ENCODE results near the gene PCDHB15. TPM values are rescaled to one million over a fixed set of nuclear protein-coding genes. Genes with fewer than 3 reads are reported as not detected.

The PCDHB15 gene
- total RNA-seq (2022; extraction: Qiagen RNA extraction; ENCODE audit: low read depth), result 0.09 to 0.14 TPM in 2 of 5 replicates, not detected in the others

GRCh38 chr5:141245250-141245717 is at the start of gene PCDHB15:
Gene PCDHB15, plus strand, starts transcription at chr5:141245395. Its CDS starts 184 bp downstream, at chr5:141245579.

GRCh38 chr5:141199359-141200235 is 45.6 kb upstream of the PCDHB15 start, which contains the start of gene PCDHB11:
Gene PCDHB11, plus strand, starts transcription at chr5:141199627. Its CDS starts 148 bp downstream, at chr5:141199775.

GRCh38 chr5:141208478-141208877 is 36.7 kb upstream of the PCDHB15 start, which contains the start of gene PCDHB12:
Gene PCDHB12, plus strand, starts transcription at chr5:141208719. Its CDS starts 189 bp downstream, at chr5:141208908.

GRCh38 chr5:141213656-141214339 is 31.4 kb upstream of the PCDHB15 start, which contains the start of gene PCDHB13:
Gene PCDHB13, plus strand, starts transcription at chr5:141213919. Its CDS starts 205 bp downstream, at chr5:141214124.

GRCh38 chr5:141223112-141223783 is 21.9 kb upstream of the PCDHB15 start, which contains the start of gene PCDHB14:
Gene PCDHB14, plus strand, starts transcription at chr5:141223343. Its CDS starts 163 bp downstream, at chr5:141223506.

Other genes starting within 250 kb of the PCDHB15 start
- gene PCDHB1, start 194.0 kb upstream of the PCDHB15 start, total RNA-seq (2022; extraction: Qiagen RNA extraction; ENCODE audit: low read depth), result not detected in 5 replicates
- gene PCDHB2, start 150.8 kb upstream of the PCDHB15 start, total RNA-seq (2022; extraction: Qiagen RNA extraction; ENCODE audit: low read depth), result 2.7 to 4.5 TPM (median 3.1 TPM) in 5 replicates
- gene PCDHB3, start 144.9 kb upstream of the PCDHB15 start, total RNA-seq (2022; extraction: Qiagen RNA extraction; ENCODE audit: low read depth), result 0.09 TPM in 1 of 5 replicates, not detected in the others
- gene PCDHB4, start 123.6 kb upstream of the PCDHB15 start, total RNA-seq (2022; extraction: Qiagen RNA extraction; ENCODE audit: low read depth), result 0.06 to 0.12 TPM (median 0.09 TPM) in 4 of 5 replicates, not detected in the other
- 1.2 to 2.1 TPM (median 1.4 TPM) in 5 replicates for gene PCDHB5, start 110.2 kb upstream of the PCDHB15 start, total RNA-seq (2022; extraction: Qiagen RNA extraction; ENCODE audit: low read depth)
- gene PCDHB6, start 95.3 kb upstream of the PCDHB15 start, total RNA-seq (2022; extraction: Qiagen RNA extraction; ENCODE audit: low read depth), result 0.62 to 1.1 TPM (median 0.85 TPM) in 5 replicates
- 0.06 TPM in 1 of 5 replicates, not detected in the others for gene PCDHB7, start 72.8 kb upstream of the PCDHB15 start, total RNA-seq (2022; extraction: Qiagen RNA extraction; ENCODE audit: low read depth)
- gene PCDHB8, start 67.6 kb upstream of the PCDHB15 start, total RNA-seq (2022; extraction: Qiagen RNA extraction; ENCODE audit: low read depth), result 0.20 to 0.40 TPM (median 0.37 TPM) in 4 of 5 replicates, not detected in the other
- gene PCDHB16, start 63.0 kb upstream of the PCDHB15 start, total RNA-seq (2022; extraction: Qiagen RNA extraction; ENCODE audit: low read depth), result 0.05 to 0.11 TPM (median 0.05 TPM) in 3 of 5 replicates, not detected in the others
- not detected in 5 replicates for gene PCDHB9, start 58.2 kb upstream of the PCDHB15 start, total RNA-seq (2022; extraction: Qiagen RNA extraction; ENCODE audit: low read depth)
- not detected in 5 replicates for gene PCDHB10, start 53.0 kb upstream of the PCDHB15 start, total RNA-seq (2022; extraction: Qiagen RNA extraction; ENCODE audit: low read depth)
- 0.05 to 0.20 TPM (median 0.08 TPM) in 4 of 5 replicates, not detected in the other for gene PCDHB11, start 45.8 kb upstream of the PCDHB15 start, total RNA-seq (2022; extraction: Qiagen RNA extraction; ENCODE audit: low read depth)
- not detected in 5 replicates for gene PCDHB12, start 36.7 kb upstream of the PCDHB15 start, total RNA-seq (2022; extraction: Qiagen RNA extraction; ENCODE audit: low read depth)
- 0.06 to 0.20 TPM (median 0.08 TPM) in 4 of 5 replicates, not detected in the other for gene PCDHB13, start 31.5 kb upstream of the PCDHB15 start, total RNA-seq (2022; extraction: Qiagen RNA extraction; ENCODE audit: low read depth)
- gene PCDHB14, start 22.1 kb upstream of the PCDHB15 start, total RNA-seq (2022; extraction: Qiagen RNA extraction; ENCODE audit: low read depth), result 0.11 to 0.13 TPM in 2 of 5 replicates, not detected in the others
- gene SLC25A2, start 58.7 kb downstream of the PCDHB15 start, total RNA-seq (2022; extraction: Qiagen RNA extraction; ENCODE audit: low read depth), result not detected in 5 replicates
- 59.2 to 89.1 TPM (median 72.2 TPM) in 5 replicates for gene TAF7, start 75.4 kb downstream of the PCDHB15 start, total RNA-seq (2022; extraction: Qiagen RNA extraction; ENCODE audit: low read depth)
- 0.22 to 0.40 TPM (median 0.30 TPM) in 5 replicates for gene PCDHGA1, start 85.1 kb downstream of the PCDHB15 start, total RNA-seq (2022; extraction: Qiagen RNA extraction; ENCODE audit: low read depth)
- 0.37 to 0.79 TPM (median 0.54 TPM) in 5 replicates for gene PCDHGA2, start 93.4 kb downstream of the PCDHB15 start, total RNA-seq (2022; extraction: Qiagen RNA extraction; ENCODE audit: low read depth)
- not detected in 5 replicates for gene PCDHGA3, start 98.4 kb downstream of the PCDHB15 start, total RNA-seq (2022; extraction: Qiagen RNA extraction; ENCODE audit: low read depth)
- 1.1 to 1.9 TPM (median 1.8 TPM) in 5 replicates for gene PCDHGB1, start 104.7 kb downstream of the PCDHB15 start, total RNA-seq (2022; extraction: Qiagen RNA extraction; ENCODE audit: low read depth)
- 0.11 to 0.23 TPM (median 0.17 TPM) in 5 replicates for gene PCDHGA4, start 109.6 kb downstream of the PCDHB15 start, total RNA-seq (2022; extraction: Qiagen RNA extraction; ENCODE audit: low read depth)
- 0.11 to 0.17 TPM (median 0.15 TPM) in 3 of 5 replicates, not detected in the others for gene PCDHGB2, start 114.6 kb downstream of the PCDHB15 start, total RNA-seq (2022; extraction: Qiagen RNA extraction; ENCODE audit: low read depth)
- gene PCDHGA5, start 118.8 kb downstream of the PCDHB15 start, total RNA-seq (2022; extraction: Qiagen RNA extraction; ENCODE audit: low read depth), result 0.09 to 0.21 TPM (median 0.18 TPM) in 5 replicates
- 0.12 to 0.29 TPM (median 0.27 TPM) in 5 replicates for gene PCDHGB3, start 124.8 kb downstream of the PCDHB15 start, total RNA-seq (2022; extraction: Qiagen RNA extraction; ENCODE audit: low read depth)
- 0.05 to 0.29 TPM (median 0.20 TPM) in 5 replicates for gene PCDHGA6, start 128.5 kb downstream of the PCDHB15 start, total RNA-seq (2022; extraction: Qiagen RNA extraction; ENCODE audit: low read depth)
- gene PCDHGA7, start 137.3 kb downstream of the PCDHB15 start, total RNA-seq (2022; extraction: Qiagen RNA extraction; ENCODE audit: low read depth), result 0.77 to 1.0 TPM (median 0.98 TPM) in 5 replicates
- gene PCDHGB4, start 142.3 kb downstream of the PCDHB15 start, total RNA-seq (2022; extraction: Qiagen RNA extraction; ENCODE audit: low read depth), result 0.74 to 1.1 TPM (median 0.90 TPM) in 5 replicates
- gene PCDHGA8, start 147.2 kb downstream of the PCDHB15 start, total RNA-seq (2022; extraction: Qiagen RNA extraction; ENCODE audit: low read depth), result 0.02 to 0.06 TPM (median 0.04 TPM) in 3 of 5 replicates, not detected in the others
- gene PCDHGB5, start 152.6 kb downstream of the PCDHB15 start, total RNA-seq (2022; extraction: Qiagen RNA extraction; ENCODE audit: low read depth), result 1.9 to 2.5 TPM (median 2.1 TPM) in 5 replicates
- 0.09 TPM in 1 of 5 replicates, not detected in the others for gene PCDHGA9, start 157.4 kb downstream of the PCDHB15 start, total RNA-seq (2022; extraction: Qiagen RNA extraction; ENCODE audit: low read depth)
- gene PCDHGB6, start 162.6 kb downstream of the PCDHB15 start, total RNA-seq (2022; extraction: Qiagen RNA extraction; ENCODE audit: low read depth), result 0.07 to 0.12 TPM (median 0.08 TPM) in 4 of 5 replicates, not detected in the other
- gene PCDHGA10, start 167.6 kb downstream of the PCDHB15 start, total RNA-seq (2022; extraction: Qiagen RNA extraction; ENCODE audit: low read depth), result not detected in 5 replicates
- 0.05 to 0.08 TPM (median 0.06 TPM) in 3 of 5 replicates, not detected in the others for gene PCDHGB7, start 172.3 kb downstream of the PCDHB15 start, total RNA-seq (2022; extraction: Qiagen RNA extraction; ENCODE audit: low read depth)
- gene PCDHGA11, start 175.7 kb downstream of the PCDHB15 start, total RNA-seq (2022; extraction: Qiagen RNA extraction; ENCODE audit: low read depth), result 0.05 to 0.07 TPM in 2 of 5 replicates, not detected in the others
- gene PCDHGA12, start 185.1 kb downstream of the PCDHB15 start, total RNA-seq (2022; extraction: Qiagen RNA extraction; ENCODE audit: low read depth), result not detected in 5 replicates
- 5.1 to 7.1 TPM (median 6.4 TPM) in 5 replicates for gene PCDHGC3, start 230.6 kb downstream of the PCDHB15 start, total RNA-seq (2022; extraction: Qiagen RNA extraction; ENCODE audit: low read depth)
- gene PCDHGC4, start 239.6 kb downstream of the PCDHB15 start, total RNA-seq (2022; extraction: Qiagen RNA extraction; ENCODE audit: low read depth), result not detected in 5 replicates
- gene PCDHGC5, start 243.7 kb downstream of the PCDHB15 start, total RNA-seq (2022; extraction: Qiagen RNA extraction; ENCODE audit: low read depth), result not detected in 5 replicates

Measured in A549 treated with ZK216348 at 1 μM for 4 hours (cell line).